ENCODE measurements around the gene CTTNBP2.

GRCh38 chr7:117683430-117684175, 189.6 kb downstream of the CTTNBP2 start:
- TF ChIP-seq POLR2A (IDR thresholded peaks at IDR 0.05; ENCODE audit: low read length) (no peak), GATA1 (IDR thresholded peaks at IDR 0.05; ENCODE audit: low read depth, low read length) (no peak)
